K562 (cell line): ENCODE measurements around the gene SULT1E1. TPM values are rescaled to one million over a fixed set of nuclear protein-coding genes. Genes with fewer than 3 reads are reported as not detected.

Experiments used
- ATAC-seq: fragments of 200-7000 bp; cut with Tn5 transposase; 3 replicates; pipeline ENCODE4 v1.9.1; 2020; ENCODE audit warnings: moderate library complexity
- BruUV-seq: library from RNA; stranded (reverse); fragments of 400-500 nt; replicated peaks from 2 replicates; lab custom pipeline; 2021; lab: Mats Ljungman, UMichigan
- CTCF ChIA-PET: fragments of 300-600 bp; formaldehyde crosslinking; extraction: SDS; loops from one replicate; lab custom pipeline; 2021; ENCODE audit warnings: low intra/inter-chr PET ratio; lab: Yijun Ruan, JAX
- POLR2A ChIA-PET: fragments of 300-600, 350-650 bp; sonication (Branson Sonifier 250); formaldehyde crosslinking; extraction: SDS; loops from one replicate; lab custom pipeline; 2021; ENCODE audit warnings: antibody characterized with exemption, inconsistent platforms; lab: Yijun Ruan, JAX
- DNase-seq, 4 experiments: peaks; one replicate each; pipeline versions ENCODE4 v3.0.0 to v3.0.0-alpha.2; 2011 to 2018; ENCODE audit warnings: low spot score in 3 of 4, mixed read lengths in 3 of 4; ENCODE audit errors: extremely low read depth in 1 of 4
- FAIRE-seq: peaks from 2 replicates; lab custom pipeline; 2011; peaks lifted over from hg19 to GRCh38; lab: Jason Lieb, UNC
- H2AFZ ChIP-seq: 2 replicates; pipeline ENCODE4 v1.6.0; 2011; ENCODE audit warnings: low read depth, low read length, control low read depth, inconsistent platforms
- H3K27ac ChIP-seq: fragments of 200-600 bp; 3 replicates; pipeline ENCODE4 v1.8.0; 2011; ENCODE audit warnings: low read depth, mild to moderate bottlenecking, control low read depth, inconsistent platforms, low read length, moderate library complexity, mixed read lengths; ENCODE audit errors: extremely low read depth
- H3K27me3 ChIP-seq, 2 experiments: fragments of 300-600 bp in 1 of 2; 2 replicates in 1 of 2; 3 replicates in 1 of 2; pipeline versions ENCODE4 v1.6.0 to v1.8.0; 2011; ENCODE audit warnings: inconsistent platforms in 2 of 2, low read length in 2 of 2, mild to moderate bottlenecking in 1 of 2, mixed read lengths in 1 of 2, moderate library complexity in 1 of 2; ENCODE audit not compliant: control insufficient read depth in 2 of 2, insufficient read depth in 2 of 2
- H3K36me3 ChIP-seq: fragments of 300-600 bp; 3 replicates; pipeline ENCODE4 v1.8.0; 2011; ENCODE audit warnings: mild to moderate bottlenecking, low read length, inconsistent platforms; ENCODE audit not compliant: control insufficient read depth, insufficient read depth
- H3K4me1 ChIP-seq, 2 experiments: fragments of 200-600 bp in 1 of 2; replicated peaks in 1 of 2; 2 replicates in 1 of 2; 3 replicates in 1 of 2; pipeline versions ENCODE4 v1.5.1 to v1.8.0; 2011; ENCODE audit warnings: inconsistent platforms in 2 of 2, low read length in 2 of 2, mild to moderate bottlenecking in 1 of 2, mixed read lengths in 1 of 2, moderate library complexity in 1 of 2; ENCODE audit not compliant: control insufficient read depth in 2 of 2, insufficient read depth in 2 of 2
- H3K4me2 ChIP-seq: 2 replicates; pipeline ENCODE4 v1.6.1; 2011; ENCODE audit warnings: low read length, control low read depth, inconsistent platforms, mixed read lengths; ENCODE audit not compliant: insufficient read depth
- H3K4me3 ChIP-seq: fragments of 200-600 bp; sonication (generic), shearing (Covaris generic); 2 replicates; pipeline ENCODE4 v1.5.1; 2016; ENCODE audit warnings: control low read depth, inconsistent platforms
- H3K79me2 ChIP-seq: fragments of 200-600 bp; 3 replicates; pipeline ENCODE4 v1.8.0; 2011; ENCODE audit warnings: low read length, inconsistent platforms; ENCODE audit not compliant: control insufficient read depth, insufficient read depth
- H3K9ac ChIP-seq, 2 experiments: 2 replicates each; pipeline versions ENCODE4 v1.6.0 to v1.6.1; 2011; ENCODE audit warnings: low read depth in 2 of 2, low read length in 2 of 2, control low read depth in 1 of 2, inconsistent platforms in 1 of 2, mild to moderate bottlenecking in 1 of 2, mixed read lengths in 1 of 2; ENCODE audit not compliant: insufficient read depth in 1 of 2
- H3K9me1 ChIP-seq: one replicate; pipeline ENCODE4 v1.6.0; 2011; ENCODE audit warnings: inconsistent platforms, mild to moderate bottlenecking, low read length, moderate library complexity; ENCODE audit not compliant: control insufficient read depth, insufficient read depth
- H3K9me3 ChIP-seq: replicated peaks from 2 replicates; pipeline ENCODE4 v1.5.1; 2011; ENCODE audit warnings: low read depth, low read length, inconsistent platforms; ENCODE audit not compliant: control insufficient read depth, insufficient read depth
- H4K20me1 ChIP-seq: replicated peaks from 2 replicates; pipeline ENCODE4 v1.6.1; 2011; ENCODE audit warnings: low read length, inconsistent platforms, mixed read lengths; ENCODE audit not compliant: control insufficient read depth, insufficient read depth
- BRF1 ChIP-seq: IDR thresholded peaks from 3 replicates; pipeline ENCODE4 v1.6.1; 2011; ENCODE audit warnings: borderline replicate concordance, mild to moderate bottlenecking; ENCODE audit not compliant: insufficient read length; ENCODE audit errors: extremely low read depth
- HMBOX1 ChIP-seq: sonication (generic); IDR thresholded peaks from 2 replicates; pipeline ENCODE4 v1.6.1; 2016
- PHB ChIP-seq: fragments of 250-450 bp; sonication (Bioruptor Pico); IDR thresholded peaks from 2 replicates; pipeline ENCODE4 v1.5.0; 2021
- POU5F1 ChIP-seq: fragments of 150-350 bp; IDR thresholded peaks from 2 replicates; pipeline ENCODE4 v1.6.1; 2014; ENCODE audit warnings: borderline replicate concordance, low read length, low read depth, mild to moderate bottlenecking; ENCODE audit not compliant: partially characterized antibody
- SPI1 ChIP-seq: IDR thresholded peaks from 2 replicates; pipeline ENCODE4 v1.6.1; 2011; ENCODE audit warnings: low read depth, low read length, control low read depth, borderline replicate concordance
- SRSF7 ChIP-seq: fragments of 200-400 bp; formaldehyde crosslinking; optimal IDR thresholded peaks from 2 replicates; pipeline ENCODE3; 2017; ENCODE audit warnings: mild to moderate bottlenecking, low read depth, low read length
- XRCC4 ChIP-seq: IDR thresholded peaks from one replicate; pipeline ENCODE4 v1.6.1; 2011; ENCODE audit not compliant: insufficient read depth, insufficient read length; ENCODE audit errors: extremely low read depth
- ZNF124 ChIP-seq: sonication (generic); formaldehyde crosslinking; IDR thresholded peaks from 2 replicates; pipeline ENCODE4 v1.8.1; 2022; ENCODE audit warnings: missing genetic modification reagents
- ZNF586 ChIP-seq: fragments of 450-650 bp; formaldehyde crosslinking; conservative IDR thresholded peaks from 2 replicates; pipeline ENCODE4 v1.4.0; 2020; ENCODE audit warnings: mild to moderate bottlenecking, moderate library complexity
- WGBS: fragments of 100-300 bp; shearing (Covaris generic); methylation state at CpG from one replicate; pipeline ENCODE4 v1.1.6; 2016; ENCODE audit warnings: low coverage, mixed read lengths; ENCODE audit not compliant: insufficient coverage; ENCODE audit errors: missing lambda C conversion rate; 5-methylcytosine and 5-hydroxymethylcytosine counted together
- in situ Hi-C: fragments of 300-500 bp; cut with MboI; formaldehyde crosslinking; loops from 4 replicates; pipeline ENCODE4 v1.15.0; 2018; ENCODE audit warnings: inconsistent platforms, mixed read lengths
- intact Hi-C: fragments of 100-400 bp; cut with micrococcal nuclease; formaldehyde crosslinking; loops from 2 replicates; pipeline ENCODE4 v1.14.2; 2022
- polyA plus RNA-seq, 8 experiments: library from polyadenylated mRNA; depleted of rRNA in 4 of 8; stranded (reverse) in 5 of 8; unstranded in 3 of 8; fragments of >200 nt; fragmentation: Nextera tagmentation in 2 of 8; fragmentation: Illumina TruSeq in 1 of 8; extraction: Ambion mirVana in 2 of 8; extraction: Trizol in 1 of 8; gene quantifications; 2 replicates each; pipeline versions ENCODE4 v1.2.1 to v1.2.3, GENCODE V29; 2011 to 2014; ENCODE audit warnings: inconsistent platforms in 1 of 8, missing spikeins in 1 of 8
- total RNA-seq, 7 experiments: library from RNA; depleted of rRNA in 6 of 7; stranded (reverse); fragments of >200 nt in 6 of 7; fragmentation: Illumina TruSeq in 2 of 7; extraction: Trizol in 2 of 7; gene quantifications; 2 replicates each; pipeline versions ENCODE4 v1.2.1 to v1.2.3, GENCODE V29; 2011 to 2021; ENCODE audit warnings: low replicate concordance in 1 of 7

The SULT1E1 gene
- total and polyA plus RNA-seq, 9 of the 15 experiments (the other 6 are each of a cell fraction or from before 2014, with no cell fraction given): not detected

DNA sequence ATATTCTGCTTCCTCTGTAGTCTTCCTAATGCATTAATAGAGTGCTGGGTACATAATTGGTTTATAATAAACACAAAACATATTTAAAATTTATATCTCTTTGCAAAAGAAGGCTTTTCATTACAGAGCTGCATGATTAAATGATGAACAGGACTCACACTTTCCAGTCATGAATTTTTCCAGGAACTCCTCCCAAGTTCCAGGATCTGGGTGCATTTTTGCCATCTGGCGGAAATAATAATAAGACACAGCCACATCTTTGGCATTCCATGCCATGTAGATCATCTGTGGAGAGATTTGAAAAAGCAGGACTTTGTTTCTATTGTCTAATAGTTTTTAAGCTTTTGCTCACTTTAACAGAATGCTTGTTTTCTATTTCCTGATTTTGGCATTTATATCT, 59.3 kb downstream of the SULT1E1 start:
- FAIRE-seq (no peak), DNase-seq (no peak), ATAC-seq (no peak)
- intact Hi-C loops (no loop called here), in situ Hi-C loops (no loop called here)
- no peaks in the 10 kb centered on the region for H3K36me3 ChIP-seq
- POLR2A ChIA-PET: no interaction called here
- no peaks in the 10 kb centered on the region for H3K9me3 ChIP-seq
- H3K27ac ChIP-seq: no peak overlapping the region
- no TSS peak for BruUV-seq
- H3K9me1 ChIP-seq: no peaks in the 10 kb centered on the region
- H4K20me1 ChIP-seq: no peaks in the 10 kb centered on the region
- no peak overlapping the region for H3K4me3 ChIP-seq
- CTCF ChIA-PET: no interaction called here
- TF ChIP-seq SPI1 (no peak), PHB (CRISPR knock-in tag) (no peak), ZNF586 (CRISPR knock-in tag) (no peak), XRCC4 (no peak), SRSF7 (no peak), BRF1 (no peak)
- H3K4me2 ChIP-seq: no peak overlapping the region
- no peaks in the 10 kb centered on the region for H3K27me3 ChIP-seq
- H2AFZ ChIP-seq: no peak overlapping the region
- H3K4me1 ChIP-seq: no peaks in the 10 kb centered on the region
- H3K79me2 ChIP-seq: no peaks in the 10 kb centered on the region
- 0% methylated on average over 1 of the region's 1 CpG for WGBS
- no peak overlapping the region for H3K9ac ChIP-seq

DNA sequence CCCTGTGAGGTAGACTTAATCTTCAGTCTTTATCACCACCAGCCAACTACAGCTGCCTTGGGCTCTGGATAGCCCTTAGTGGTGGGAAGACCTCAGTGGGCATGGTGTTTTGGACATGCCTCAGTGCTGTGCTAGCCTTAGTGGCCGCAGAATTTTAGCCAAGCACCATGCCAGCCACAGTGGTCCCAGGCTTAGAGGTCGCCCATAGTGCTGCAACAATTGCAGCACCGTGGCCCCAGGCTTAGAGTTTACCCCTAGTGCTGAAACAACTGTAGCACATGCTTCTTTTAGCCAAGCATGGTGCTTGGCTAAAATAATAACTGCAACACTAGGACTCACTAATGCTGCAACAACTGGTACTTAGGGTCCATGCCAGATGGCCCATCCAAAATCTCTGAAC, 60.6 kb downstream of the SULT1E1 start:
- no peaks in the 10 kb centered on the region for H3K36me3 ChIP-seq
- no peak for TF ChIP-seq SPI1
- TF ChIP-seq POU5F1: no peak
- TF ChIP-seq ZNF124 (CRISPR knock-in tag): no peak
- no peak for TF ChIP-seq HMBOX1
- H3K4me3 ChIP-seq: no peak overlapping the region
- ATAC-seq (no peak), FAIRE-seq (no peak), DNase-seq (no peak)
- H3K79me2 ChIP-seq: no peaks in the 10 kb centered on the region
- no TSS peak for BruUV-seq
- POLR2A ChIA-PET: no interaction called here
- H3K4me1 ChIP-seq: no peaks in the 10 kb centered on the region
- no peaks in the 10 kb centered on the region for H3K9me3 ChIP-seq
- H2AFZ ChIP-seq: no peak overlapping the region
- 3% methylated on average over 3 of the region's 3 CpGs for WGBS
- CTCF ChIA-PET: no interaction called here
- no peaks in the 10 kb centered on the region for H3K27me3 ChIP-seq
- H3K4me2 ChIP-seq: no peak overlapping the region
- in situ Hi-C loops (no loop called here), intact Hi-C loops (no loop called here)
- no peaks in the 10 kb centered on the region for H3K9me1 ChIP-seq
- H3K27ac ChIP-seq: no peak overlapping the region
- H3K9ac ChIP-seq: no peak overlapping the region
- H4K20me1 ChIP-seq: no peaks in the 10 kb centered on the region
